Measurements from ENCODE around the gene ST7.
A peak's percentile ranks its signal among the peaks of the same experiment; 100 is the strongest.

The ST7 gene

DNA sequence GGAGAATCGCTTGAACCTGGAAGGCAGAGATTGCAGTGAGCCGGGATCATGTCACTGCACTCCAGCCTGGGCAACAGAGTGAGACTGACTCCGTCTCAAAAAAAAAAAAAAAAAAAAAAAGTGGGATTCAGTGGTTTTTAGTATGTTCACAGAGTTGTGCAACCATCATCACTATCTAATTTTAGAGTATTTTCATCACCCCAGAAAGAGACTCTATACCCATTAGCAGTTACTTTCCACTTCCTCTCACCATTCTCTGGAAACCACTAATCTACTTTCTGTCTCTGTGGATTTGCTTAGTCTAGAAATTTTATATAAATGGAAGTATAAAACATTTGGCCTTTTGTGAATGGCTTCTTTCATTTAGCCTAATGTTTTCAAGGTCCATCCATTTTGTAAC lies 113.4 kb downstream of the ST7 start:
- H3K36me3 ChIP-seq = no peaks in the 10 kb centered on the region

DNA sequence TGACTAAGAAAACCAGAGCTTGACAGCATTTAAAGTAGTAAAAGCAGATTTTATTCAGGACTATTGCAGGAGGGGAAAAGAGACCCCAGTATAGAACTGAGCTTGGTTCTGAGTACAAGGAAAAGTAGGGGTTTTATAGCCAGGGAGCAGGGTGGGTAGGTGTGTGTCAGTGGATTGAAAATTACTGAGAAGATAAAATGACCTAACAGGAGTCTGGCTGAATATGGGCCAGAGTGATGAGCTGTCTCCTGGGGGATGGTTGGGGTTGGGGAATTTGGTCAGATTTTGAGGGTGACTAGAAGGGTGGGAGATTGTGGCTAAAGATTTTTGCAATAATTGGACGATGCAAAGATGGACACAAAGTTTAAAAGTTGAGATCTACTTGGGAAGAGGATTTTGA lies 114.0 kb downstream of the ST7 start:
- Histone ChIP-seq H3K4me3 (no peak overlapping the region; a peak in 1 of 20 replicates), H3K36me3 (no peaks in the 10 kb centered on the region), H3K27ac (peak overlapping the region in 10 of 11 experiments; percentile 25 to 76 (median 58); a peak in 19 of 22 replicates), H3K9me3 (replicated peaks in 1 of 11) (peaks cover 0 to 17% (median 0%) of the 10 kb centered on the region in 11 experiments; a peak in 4 of 22 replicates), H3K4me1 (peaks cover 13 to 68% (median 49%) of the 10 kb centered on the region in 10 experiments), H3K9ac (peak overlapping the region in 4 of 11 experiments; percentile 11 to 54 (median 41); a peak in 7 of 22 replicates), H4K20me1 (no peaks in the 10 kb centered on the region; a peak in 1 of 22 replicates), H3K27me3 (no peaks in the 10 kb centered on the region), H3K4me2 (peak overlapping the region; percentile 11 to 80 (median 58); a peak in 20 of 22 replicates)
- no peak for TF ChIP-seq Cebpa-rat (IDR thresholded peaks at IDR 0.05)

More for the DNA sequence above, 113.4 kb downstream of the ST7 start:
- peak in 5 of 11 experiments; percentile 5 to 75 (median 64); a peak in 7 of 22 replicates for TF ChIP-seq Cebpa-rat (IDR thresholded peaks at IDR 0.05)
- Histone ChIP-seq H3K9ac (peak overlapping the region in 4 of 11 experiments; percentile 15 to 54 (median 41); a peak in 6 of 22 replicates), H4K20me1 (no peaks in the 10 kb centered on the region; a peak in 1 of 22 replicates), H3K27me3 (no peaks in the 10 kb centered on the region), H3K27ac (peak overlapping the region in 10 of 11 experiments; percentile 25 to 76 (median 58); a peak in 18 of 22 replicates), H3K4me3 (peak overlapping the region in 2 of 10 experiments; percentile 7 to 25; a peak in 1 of 20 replicates), H3K9me3 (replicated peaks in 1 of 11) (peaks cover 0 to 17% (median 0%) of the 10 kb centered on the region in 11 experiments; a peak in 4 of 22 replicates), H3K4me2 (peak overlapping the region; percentile 11 to 80 (median 58); a peak in 20 of 22 replicates), H3K4me1 (peaks cover 13 to 65% (median 45%) of the 10 kb centered on the region in 10 experiments)

DNA sequence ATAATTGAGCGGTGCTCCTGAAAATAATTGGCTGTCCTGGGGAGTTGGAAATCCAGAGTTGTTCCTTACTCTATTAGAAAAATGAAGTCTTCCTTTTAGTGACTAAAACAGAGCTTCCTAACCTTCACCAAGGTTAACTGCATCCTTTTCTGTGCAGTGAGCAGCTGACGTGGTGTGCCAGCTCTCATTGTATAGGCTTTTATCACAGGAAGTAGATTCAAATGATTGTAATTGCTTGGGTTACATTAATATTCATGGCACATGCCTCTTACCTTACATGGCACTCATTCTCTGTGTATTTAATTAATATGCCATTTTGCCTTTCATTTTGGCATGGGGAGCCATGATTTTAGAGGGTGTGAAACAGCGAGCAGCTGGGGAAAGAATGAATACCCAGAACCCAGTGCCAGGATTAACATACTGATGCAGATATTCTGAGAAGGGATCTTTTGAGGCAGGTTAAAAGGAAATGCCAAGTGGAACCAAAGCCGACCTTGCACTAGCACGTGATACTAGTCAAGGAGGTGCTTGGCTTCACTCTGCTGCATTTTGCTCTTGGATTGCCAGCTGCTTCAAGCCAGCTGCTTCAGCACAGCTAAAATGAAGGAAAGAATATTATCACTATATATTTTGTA lies 115.3 kb downstream of the ST7 start:
- no peak for TF ChIP-seq Cebpa-rat (IDR thresholded peaks at IDR 0.05)
- no peaks in the 10 kb centered on the region for H3K36me3 ChIP-seq
- peak overlapping the region in 7 of 11 experiments; percentile 9 to 80 (median 63); a peak in 13 of 22 replicates for H3K4me2 ChIP-seq
- H3K4me1 ChIP-seq = peaks cover 13 to 81% (median 57%) of the 10 kb centered on the region in 10 experiments
- H4K20me1 ChIP-seq = no peaks in the 10 kb centered on the region; a peak in 1 of 22 replicates
- no peaks in the 10 kb centered on the region for H3K27me3 ChIP-seq
- H3K9me3 ChIP-seq (replicated peaks in 1 of 11) = peaks cover 0 to 17% (median 0%) of the 10 kb centered on the region in 11 experiments; a peak in 4 of 22 replicates
- H3K9ac ChIP-seq = no peak overlapping the region
- peak overlapping the region in 3 of 11 experiments; percentile 4 to 40 (median 24); a peak in 3 of 22 replicates for H3K27ac ChIP-seq
- no peak overlapping the region for H3K4me3 ChIP-seq

DNA sequence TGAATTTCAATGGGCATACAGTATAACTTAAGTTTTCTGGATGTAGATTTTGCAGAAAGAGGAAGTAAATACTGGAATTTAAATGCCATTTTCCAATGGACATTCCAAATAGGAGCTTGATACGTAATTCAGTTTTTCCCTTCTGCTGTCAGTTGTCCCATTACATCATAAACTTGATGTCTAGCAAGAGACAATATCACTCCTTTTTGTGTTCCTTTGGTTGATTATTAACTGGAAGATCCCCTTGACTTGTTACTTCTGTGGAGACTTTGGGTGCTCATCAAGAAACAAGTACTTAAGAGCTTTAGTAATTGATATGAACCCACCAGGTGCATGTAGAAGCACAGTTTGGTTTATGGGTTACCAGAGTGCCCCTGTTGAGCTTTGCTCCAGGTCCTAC lies 116.1 kb downstream of the ST7 start:
- H3K27ac ChIP-seq = no peak overlapping the region
- peaks cover 13 to 81% (median 57%) of the 10 kb centered on the region in 10 experiments for H3K4me1 ChIP-seq
- H3K4me2 ChIP-seq = peak overlapping the region in 4 of 11 experiments; percentile 46 to 80 (median 70); a peak in 5 of 22 replicates
- no peaks in the 10 kb centered on the region for H3K36me3 ChIP-seq
- H3K9ac ChIP-seq = no peak overlapping the region
- no peak overlapping the region for H3K4me3 ChIP-seq
- no peaks in the 10 kb centered on the region; a peak in 1 of 22 replicates for H4K20me1 ChIP-seq
- no peaks in the 10 kb centered on the region for H3K27me3 ChIP-seq
- no peak for TF ChIP-seq Cebpa-rat (IDR thresholded peaks at IDR 0.05)
- peaks cover 0 to 17% (median 0%) of the 10 kb centered on the region in 11 experiments; a peak in 4 of 22 replicates for H3K9me3 ChIP-seq (replicated peaks in 1 of 11)

GRCh38 chr7:117071551-117071950 lies 118.2 kb downstream of the ST7 start:
- peaks cover 13 to 25% (median 14%) of the 10 kb centered on the region in 11 experiments for H3K9me3 ChIP-seq (replicated peaks in 1 of 11)
- H3K36me3 ChIP-seq = peaks cover 0 to 12% (median 0%) of the 10 kb centered on the region in 11 experiments; a peak in 4 of 22 replicates
- H3K9ac ChIP-seq = no peak overlapping the region
- no peak for TF ChIP-seq Cebpa-rat (IDR thresholded peaks at IDR 0.05)
- H3K4me3 ChIP-seq = no peak overlapping the region
- H3K4me2 ChIP-seq = peak overlapping the region in 2 of 11 experiments; percentile 1 to 56; a peak in 1 of 22 replicates
- H3K27me3 ChIP-seq = no peaks in the 10 kb centered on the region
- H3K4me1 ChIP-seq = peaks cover 9 to 60% (median 41%) of the 10 kb centered on the region in 10 experiments
- no peak overlapping the region for H3K27ac ChIP-seq
- H4K20me1 ChIP-seq = no peaks in the 10 kb centered on the region; a peak in 1 of 22 replicates

DNA sequence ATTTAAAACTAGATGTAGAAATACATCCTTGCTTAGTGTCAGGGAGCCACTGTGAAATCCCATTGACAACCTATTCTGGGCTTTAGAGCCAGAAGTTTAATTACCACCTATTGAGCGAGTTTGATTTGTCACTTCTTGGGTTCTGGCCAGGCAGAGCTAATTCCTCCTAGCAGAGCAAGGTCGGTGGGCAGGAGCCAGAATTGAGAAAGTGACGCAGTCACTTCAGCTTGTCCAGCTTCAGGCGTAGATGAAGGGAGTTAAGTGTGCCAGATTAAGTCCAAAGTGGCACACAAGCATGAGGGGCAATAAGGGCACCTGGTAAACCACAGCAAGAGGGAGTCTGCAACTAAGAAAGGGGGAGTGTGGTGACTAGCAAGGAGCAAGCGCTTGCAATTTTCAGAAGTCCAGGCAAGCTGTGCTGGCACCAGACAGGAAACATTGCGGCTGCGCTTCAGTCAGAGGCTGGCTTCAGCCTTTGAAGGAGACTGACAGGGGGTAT lies 119.4 kb downstream of the ST7 start:
- Histone ChIP-seq H4K20me1 (no peaks in the 10 kb centered on the region; a peak in 1 of 22 replicates), H3K9me3 (replicated peaks in 1 of 11) (peaks cover 20 to 34% (median 22%) of the 10 kb centered on the region in 11 experiments), H3K4me2 (peak overlapping the region; percentile 6 to 69 (median 45); a peak in 15 of 22 replicates), H3K27ac (peak overlapping the region in 4 of 11 experiments; percentile 10 to 48 (median 30); a peak in 5 of 22 replicates), H3K4me1 (peaks cover 0 to 49% (median 31%) of the 10 kb centered on the region in 10 experiments; a peak in 17 of 20 replicates), H3K4me3 (no peak overlapping the region), H3K27me3 (no peaks in the 10 kb centered on the region), H3K36me3 (peaks cover 0 to 19% (median 4%) of the 10 kb centered on the region in 11 experiments; a peak in 6 of 22 replicates), H3K9ac (peak overlapping the region in 3 of 11 experiments; percentile 5 to 12 (median 8); a peak in 1 of 22 replicates)
- TF ChIP-seq Cebpa-rat (IDR thresholded peaks at IDR 0.05) = no peak

DNA sequence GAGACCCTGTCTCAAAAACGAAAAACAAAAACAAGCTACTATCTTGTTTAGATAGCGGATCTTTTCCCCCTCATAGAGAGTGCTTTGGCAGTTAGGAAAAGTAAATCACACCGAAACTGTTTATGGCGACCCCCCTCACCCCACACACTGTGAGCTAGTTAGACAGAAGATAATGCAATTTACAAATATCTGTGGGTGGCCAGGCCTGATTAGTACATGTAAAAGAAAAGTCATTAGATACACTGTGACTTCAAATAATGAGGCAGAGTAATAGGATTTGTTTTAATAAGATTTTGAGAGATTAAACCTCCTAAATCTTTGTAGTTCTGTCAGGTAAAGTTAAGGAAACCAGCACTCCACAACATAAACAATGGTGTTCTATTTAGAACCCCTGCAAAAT lies 121.1 kb downstream of the ST7 start:
- peaks cover 0 to 32% (median 15%) of the 10 kb centered on the region in 10 experiments; a peak in 17 of 20 replicates for H3K4me1 ChIP-seq
- no peaks in the 10 kb centered on the region for H3K27me3 ChIP-seq
- no peaks in the 10 kb centered on the region for H4K20me1 ChIP-seq
- no peak overlapping the region for H3K4me2 ChIP-seq
- no peak overlapping the region for H3K4me3 ChIP-seq
- H3K9me3 ChIP-seq (replicated peaks in 1 of 11) = peaks cover 20 to 34% (median 22%) of the 10 kb centered on the region in 11 experiments
- H3K36me3 ChIP-seq = peaks cover 0 to 19% (median 4%) of the 10 kb centered on the region in 11 experiments; a peak in 6 of 22 replicates
- TF ChIP-seq Cebpa-rat (IDR thresholded peaks at IDR 0.05) = no peak
- H3K9ac ChIP-seq = no peak overlapping the region
- no peak overlapping the region for H3K27ac ChIP-seq

DNA sequence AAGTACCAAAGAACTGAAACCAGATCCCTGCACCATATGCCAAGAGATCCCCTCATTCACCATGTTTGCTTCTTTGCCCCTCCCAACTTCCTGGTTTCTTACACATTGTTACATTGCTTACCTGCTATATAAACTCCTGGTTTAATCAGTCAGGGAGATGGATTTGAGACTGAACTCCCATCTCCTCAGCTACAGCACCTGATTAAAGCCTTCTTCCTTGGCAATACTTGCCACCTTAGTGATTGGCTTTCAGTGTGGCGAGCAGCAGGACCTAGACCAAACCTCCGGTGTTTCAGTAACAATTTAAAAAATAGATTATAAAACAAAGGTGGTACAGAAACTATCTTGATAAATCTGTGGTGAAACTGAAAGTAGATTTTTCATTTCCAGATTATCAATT lies 122.6 kb downstream of the ST7 start:
- Histone ChIP-seq H4K20me1 (no peaks in the 10 kb centered on the region), H3K27ac (no peak overlapping the region), H3K4me2 (no peak overlapping the region), H3K36me3 (peaks cover 0 to 19% (median 4%) of the 10 kb centered on the region in 11 experiments; a peak in 6 of 22 replicates), H3K9ac (no peak overlapping the region), H3K4me1 (peaks cover 0 to 23% (median 12%) of the 10 kb centered on the region in 10 experiments; a peak in 17 of 20 replicates), H3K4me3 (no peak overlapping the region), H3K27me3 (no peaks in the 10 kb centered on the region), H3K9me3 (replicated peaks in 1 of 11) (peaks cover 20 to 26% (median 22%) of the 10 kb centered on the region in 11 experiments)
- TF ChIP-seq Cebpa-rat (IDR thresholded peaks at IDR 0.05) = no peak
